IPS-15b (cell line): Measurements from ENCODE around the gene TNPO3.
"Not testable (repeated sequence)": the region's sequence is repeated elsewhere in the genome, so short reads cannot be mapped to it uniquely, and the experiment has no call there.

ENCODE experiments used
- H3K27me3 ChIP-seq: one replicate; pipeline ENCODE4 v1.6.1; 2013; ENCODE audit warnings: low read length; ENCODE audit not compliant: control insufficient read depth, insufficient read depth
- H3K36me3 ChIP-seq: one replicate; pipeline ENCODE4 v1.6.1; 2013; ENCODE audit warnings: low read length; ENCODE audit not compliant: control insufficient read depth, insufficient read depth
- H3K4me1 ChIP-seq: one replicate; pipeline ENCODE4 v1.6.1; 2013; ENCODE audit warnings: mild to moderate bottlenecking, low read length; ENCODE audit not compliant: control insufficient read depth, insufficient read depth
- H3K4me3 ChIP-seq: one replicate; pipeline ENCODE4 v1.5.1; 2013; ENCODE audit warnings: low read depth, low read length
- H3K9ac ChIP-seq: one replicate; pipeline ENCODE4 v1.6.1; 2013; ENCODE audit warnings: low read depth, mild to moderate bottlenecking, low read length
- H3K9me3 ChIP-seq: one replicate; pipeline ENCODE4 v1.6.1; 2013; ENCODE audit warnings: mild to moderate bottlenecking, low read length; ENCODE audit not compliant: control insufficient read depth, insufficient read depth

TNPO3 gene

DNA sequence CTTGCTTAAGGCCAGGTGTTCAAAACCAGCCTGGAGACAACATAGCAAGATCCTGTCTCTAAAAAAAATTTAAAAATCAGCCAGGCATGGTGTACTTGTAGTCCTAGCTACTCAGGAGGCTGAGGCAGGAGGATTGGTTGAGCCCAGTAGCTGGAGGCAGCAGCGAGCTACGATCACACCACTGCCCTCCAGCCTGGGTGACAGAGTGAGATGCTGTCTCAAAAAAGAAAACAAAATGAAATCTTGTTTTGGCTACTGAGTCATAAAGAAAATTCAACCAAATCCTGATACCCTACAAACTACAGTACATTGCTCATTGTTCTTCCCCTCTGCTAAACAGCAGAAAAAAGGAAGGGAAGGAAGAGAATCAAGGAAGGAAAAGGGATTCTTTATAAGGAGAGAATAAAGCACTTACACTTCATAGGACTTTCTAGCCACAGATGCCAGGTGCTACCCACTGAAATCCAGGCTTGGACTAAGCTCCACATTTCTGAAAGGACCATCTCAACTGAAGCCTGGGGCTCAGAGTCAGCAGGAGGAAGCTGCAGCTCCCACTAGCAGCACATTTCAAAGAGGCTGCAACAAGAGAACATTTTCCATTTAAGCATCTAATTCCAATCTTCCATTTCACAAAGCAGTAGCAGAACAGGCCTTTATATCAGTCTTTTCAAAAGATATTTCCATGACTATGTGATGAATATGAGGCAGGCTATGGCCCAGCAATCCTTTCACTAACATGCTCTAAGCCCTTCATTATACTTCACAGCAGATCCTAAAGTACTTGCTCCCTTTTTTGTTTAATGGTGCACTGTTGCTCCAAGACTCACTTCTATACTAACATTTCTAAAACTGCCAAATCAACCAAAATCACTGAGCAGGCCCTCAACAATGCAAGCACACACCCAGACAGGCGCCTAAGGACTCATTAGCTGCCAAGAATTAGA lies 13.5 kb downstream of the TNPO3 start:
- H3K9me3 ChIP-seq, result no peaks in the 10 kb centered on the region
- no peaks in the 10 kb centered on the region for H3K36me3 ChIP-seq
- H3K4me1 ChIP-seq, result peaks cover 13% of the 10 kb centered on the region
- H3K9ac ChIP-seq, result no peak overlapping the region
- no peak overlapping the region for H3K4me3 ChIP-seq
- H3K27me3 ChIP-seq, result no peaks in the 10 kb centered on the region

DNA sequence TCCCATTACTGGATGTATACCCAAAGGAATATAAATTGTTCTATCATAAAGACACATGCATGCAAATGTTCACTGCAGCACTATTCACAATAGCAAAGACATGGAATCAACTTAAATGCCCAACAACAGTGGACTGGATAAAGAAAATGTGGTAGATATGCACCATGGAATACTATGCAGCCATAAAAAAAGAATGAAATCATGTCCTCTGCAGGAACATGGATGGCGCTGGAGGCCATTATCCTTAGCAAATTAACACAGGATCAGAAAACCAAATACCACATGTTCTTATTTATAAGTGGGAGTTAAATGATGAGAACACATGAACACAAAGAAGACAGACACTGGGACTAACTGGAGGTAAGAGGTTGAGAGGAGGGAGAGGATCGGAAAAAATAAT lies 16.4 kb downstream of the TNPO3 start:
- not testable (repeated sequence) for H3K36me3 ChIP-seq

DNA sequence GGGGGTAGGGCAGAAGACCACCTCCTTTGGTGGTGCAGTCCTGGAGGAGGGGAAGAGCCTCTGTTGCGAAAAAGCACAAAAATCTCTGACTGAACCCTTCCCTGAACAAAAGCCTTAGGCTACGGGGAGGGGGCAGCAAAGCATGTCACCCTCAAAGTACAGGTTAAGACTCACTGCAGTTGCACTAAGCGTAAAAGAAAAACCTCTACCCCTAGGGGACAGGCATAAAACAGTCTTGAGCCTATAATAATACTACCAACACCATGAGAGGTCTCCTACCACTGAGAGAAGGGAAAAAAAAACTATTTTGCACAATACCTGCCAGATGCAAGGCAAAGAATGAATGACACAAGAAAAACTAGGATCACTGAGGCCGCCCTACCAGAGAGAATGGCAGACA lies 17.3 kb downstream of the TNPO3 start:
- no peaks in the 10 kb centered on the region for H3K27me3 ChIP-seq
- H3K9me3 ChIP-seq, result no peaks in the 10 kb centered on the region
- no peak overlapping the region for H3K4me3 ChIP-seq
- H3K4me1 ChIP-seq, result peaks cover 10% of the 10 kb centered on the region
- no peak overlapping the region for H3K9ac ChIP-seq
- peaks cover 5% of the 10 kb centered on the region for H3K36me3 ChIP-seq

More for the DNA sequence above, 16.4 kb downstream of the TNPO3 start:
- H3K9me3 ChIP-seq, H3K4me3 ChIP-seq, H3K9ac ChIP-seq, H3K27me3 ChIP-seq: not testable (repeated sequence)
- H3K4me1 ChIP-seq, result peaks cover 12% of the 10 kb centered on the region

DNA sequence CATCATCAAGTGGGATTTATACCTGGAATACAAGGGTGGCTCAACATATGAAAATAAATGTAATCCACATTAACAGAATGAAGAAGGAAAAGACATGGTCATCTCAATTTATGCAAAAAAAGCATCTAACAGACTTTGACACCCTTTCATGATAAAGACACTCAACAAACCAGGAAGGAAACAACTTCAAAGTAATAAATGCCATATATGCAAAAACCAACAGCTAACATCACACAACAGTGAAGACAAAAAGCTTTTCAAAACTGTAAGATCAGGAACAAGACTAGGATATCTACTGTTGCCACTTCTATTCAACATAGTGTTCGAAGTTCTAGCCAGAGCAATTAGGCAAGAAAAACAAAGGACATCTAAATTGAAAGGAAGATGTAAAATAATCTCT lies 22.9 kb downstream of the TNPO3 start:
- no peaks in the 10 kb centered on the region for H3K9me3 ChIP-seq
- H3K9ac ChIP-seq, result no peak overlapping the region
- H3K36me3 ChIP-seq, result peaks cover 5% of the 10 kb centered on the region
- no peaks in the 10 kb centered on the region for H3K27me3 ChIP-seq
- no peaks in the 10 kb centered on the region for H3K4me1 ChIP-seq
- H3K4me3 ChIP-seq, result no peak overlapping the region

DNA sequence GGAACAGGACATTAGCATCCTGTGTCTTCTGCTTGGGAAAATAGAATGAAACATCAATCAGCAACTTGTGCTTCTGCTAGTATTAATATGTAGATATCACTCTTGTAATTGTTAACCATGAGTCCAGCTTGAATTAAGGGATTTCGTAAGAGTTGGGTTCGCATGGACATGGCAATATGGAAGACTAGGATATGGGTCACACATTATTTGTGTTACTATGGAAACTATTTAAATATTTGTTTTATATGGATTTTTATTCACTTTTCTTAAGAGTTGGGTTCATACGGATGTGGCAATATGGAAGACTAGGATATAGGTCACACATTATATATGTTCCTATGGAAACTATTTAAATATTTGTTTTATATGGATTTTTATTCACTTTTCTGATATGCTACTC lies 24.5 kb downstream of the TNPO3 start:
- H3K9me3 ChIP-seq, result no peaks in the 10 kb centered on the region
- H3K4me3 ChIP-seq, result no peak overlapping the region
- no peak overlapping the region for H3K9ac ChIP-seq
- H3K36me3 ChIP-seq, result peaks cover 5% of the 10 kb centered on the region
- H3K4me1 ChIP-seq, result no peaks in the 10 kb centered on the region
- no peaks in the 10 kb centered on the region for H3K27me3 ChIP-seq

DNA sequence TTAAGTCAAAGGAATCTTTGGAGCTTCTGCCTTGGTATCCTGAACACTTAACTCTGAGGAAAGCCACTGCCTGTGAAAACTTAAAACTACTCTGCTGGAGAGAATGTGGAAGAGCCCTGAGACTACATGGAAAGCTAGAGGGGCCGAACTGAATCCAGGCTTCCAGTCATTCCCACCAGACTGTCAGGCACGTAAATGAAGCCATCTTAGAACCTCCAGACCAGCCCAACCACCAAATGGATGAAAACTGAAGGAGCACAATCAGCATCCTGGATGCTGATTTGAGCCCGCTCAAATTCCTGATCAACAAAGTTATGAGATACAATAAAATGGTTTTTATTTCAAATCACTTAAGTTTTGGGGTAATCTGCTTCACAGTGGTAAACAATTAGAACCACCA lies 30.8 kb downstream of the TNPO3 start:
- Histone ChIP-seq H3K4me1 (peaks cover 6% of the 10 kb centered on the region), H3K9ac (no peak overlapping the region), H3K9me3 (no peaks in the 10 kb centered on the region), H3K4me3 (no peak overlapping the region), H3K27me3 (no peaks in the 10 kb centered on the region), H3K36me3 (no peaks in the 10 kb centered on the region)

DNA sequence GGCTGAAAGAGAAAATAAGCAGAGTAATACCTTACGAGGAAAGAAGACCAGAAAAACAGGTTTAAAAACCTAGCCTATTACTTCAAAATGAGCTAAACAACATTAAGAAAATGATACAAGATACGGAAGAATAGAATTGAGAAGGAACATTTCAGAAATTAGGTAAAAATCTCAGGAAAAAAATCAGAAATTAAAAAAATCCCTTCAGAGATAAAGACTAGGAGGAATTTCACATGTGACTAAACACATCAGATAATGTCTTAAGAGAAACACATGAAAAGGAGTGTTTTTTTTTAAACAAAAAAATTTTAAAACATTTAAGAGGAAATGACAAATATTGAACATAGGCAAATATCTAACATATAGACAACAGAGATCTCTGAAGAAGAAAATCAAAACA lies 33.3 kb downstream of the TNPO3 start:
- H3K4me3 ChIP-seq, result no peak overlapping the region
- peaks cover 6% of the 10 kb centered on the region for H3K4me1 ChIP-seq
- H3K9ac ChIP-seq, result no peak overlapping the region
- no peaks in the 10 kb centered on the region for H3K27me3 ChIP-seq
- H3K36me3 ChIP-seq, result no peaks in the 10 kb centered on the region
- no peaks in the 10 kb centered on the region for H3K9me3 ChIP-seq

DNA sequence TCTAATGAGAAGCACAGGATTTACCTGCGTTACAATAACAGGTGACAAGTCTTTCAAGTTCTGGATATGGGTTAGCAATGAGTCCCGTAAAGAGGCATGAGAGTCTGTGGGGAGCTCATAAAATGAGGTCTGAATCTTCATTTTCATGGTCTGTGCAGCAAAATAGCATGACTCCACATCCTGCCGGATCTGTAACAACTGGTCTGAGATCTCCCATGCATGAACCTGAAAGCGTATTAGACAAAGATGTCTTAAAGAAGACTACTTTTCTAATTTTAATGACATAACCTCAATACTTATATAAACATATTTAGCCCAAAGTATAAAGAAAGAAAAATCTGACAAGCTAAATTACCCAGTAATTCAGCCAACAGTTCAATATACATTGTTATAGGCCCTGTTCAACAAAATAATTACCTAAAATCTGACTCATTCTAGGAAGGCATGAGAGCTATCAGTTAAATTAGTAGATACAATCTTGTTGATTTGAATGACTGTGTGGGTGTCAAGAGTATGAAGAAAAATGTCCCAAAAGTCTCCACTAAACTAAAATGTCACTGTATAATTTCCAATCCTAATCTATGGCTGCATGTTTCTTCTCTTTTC lies 36.9 kb downstream of the TNPO3 start:
- Histone ChIP-seq H3K27me3 (no peaks in the 10 kb centered on the region), H3K4me1 (no peaks in the 10 kb centered on the region), H3K4me3 (no peak overlapping the region), H3K36me3 (peaks cover 18% of the 10 kb centered on the region), H3K9me3 (no peaks in the 10 kb centered on the region), H3K9ac (no peak overlapping the region)

DNA sequence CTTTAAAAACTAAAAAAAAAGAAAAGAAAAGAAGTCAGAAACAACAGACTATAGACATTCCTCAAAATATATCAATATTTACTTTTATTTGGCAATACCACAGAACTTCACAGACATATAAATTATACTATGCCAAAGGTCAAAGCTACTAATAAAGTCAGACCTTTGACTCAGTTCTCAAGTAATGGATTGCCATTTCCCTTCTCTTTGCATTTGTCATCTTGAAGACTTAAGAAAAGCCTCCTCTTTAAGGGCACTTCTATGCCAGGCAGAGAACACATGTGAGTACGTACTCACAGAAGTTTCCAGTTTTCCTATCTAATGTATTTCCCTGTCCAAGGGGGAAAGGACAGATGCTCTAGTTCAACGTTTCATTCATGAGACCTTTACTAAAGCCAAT lies 37.6 kb downstream of the TNPO3 start:
- H3K9ac ChIP-seq, result no peak overlapping the region
- H3K36me3 ChIP-seq, result peaks cover 18% of the 10 kb centered on the region
- no peaks in the 10 kb centered on the region for H3K27me3 ChIP-seq
- no peak overlapping the region for H3K4me3 ChIP-seq
- no peaks in the 10 kb centered on the region for H3K9me3 ChIP-seq
- no peaks in the 10 kb centered on the region for H3K4me1 ChIP-seq

DNA sequence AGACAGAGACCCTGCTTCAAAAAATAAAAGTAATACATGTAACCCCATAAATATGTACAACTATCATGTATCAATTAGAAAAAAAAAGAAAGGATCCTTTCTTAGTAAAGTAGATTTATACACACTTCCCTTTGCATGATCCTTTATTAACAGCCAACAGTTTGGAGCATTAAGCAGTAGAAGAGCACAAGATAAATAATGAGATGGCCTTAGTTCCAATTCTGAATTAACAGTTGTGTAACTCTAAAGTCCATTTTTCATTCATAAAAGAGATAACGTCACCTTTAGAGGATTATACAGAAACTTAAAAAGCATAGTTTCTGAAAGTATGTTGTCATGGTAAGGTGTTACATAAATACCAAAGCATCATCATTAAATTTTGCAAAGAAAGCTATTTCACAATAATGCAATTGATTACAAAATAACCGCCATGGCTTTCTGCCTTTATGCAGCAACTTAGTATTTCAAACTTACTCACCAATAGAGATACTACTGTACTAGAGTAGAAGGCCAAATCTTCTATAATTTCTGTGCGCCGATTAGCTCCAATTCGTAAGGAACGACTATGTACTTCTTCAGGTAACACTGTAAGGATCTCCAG lies 40.3 kb downstream of the TNPO3 start:
- peaks cover 18% of the 10 kb centered on the region for H3K36me3 ChIP-seq
- no peaks in the 10 kb centered on the region for H3K9me3 ChIP-seq
- H3K4me3 ChIP-seq, result no peak overlapping the region
- no peaks in the 10 kb centered on the region for H3K27me3 ChIP-seq
- no peak overlapping the region for H3K9ac ChIP-seq
- no peaks in the 10 kb centered on the region for H3K4me1 ChIP-seq

DNA sequence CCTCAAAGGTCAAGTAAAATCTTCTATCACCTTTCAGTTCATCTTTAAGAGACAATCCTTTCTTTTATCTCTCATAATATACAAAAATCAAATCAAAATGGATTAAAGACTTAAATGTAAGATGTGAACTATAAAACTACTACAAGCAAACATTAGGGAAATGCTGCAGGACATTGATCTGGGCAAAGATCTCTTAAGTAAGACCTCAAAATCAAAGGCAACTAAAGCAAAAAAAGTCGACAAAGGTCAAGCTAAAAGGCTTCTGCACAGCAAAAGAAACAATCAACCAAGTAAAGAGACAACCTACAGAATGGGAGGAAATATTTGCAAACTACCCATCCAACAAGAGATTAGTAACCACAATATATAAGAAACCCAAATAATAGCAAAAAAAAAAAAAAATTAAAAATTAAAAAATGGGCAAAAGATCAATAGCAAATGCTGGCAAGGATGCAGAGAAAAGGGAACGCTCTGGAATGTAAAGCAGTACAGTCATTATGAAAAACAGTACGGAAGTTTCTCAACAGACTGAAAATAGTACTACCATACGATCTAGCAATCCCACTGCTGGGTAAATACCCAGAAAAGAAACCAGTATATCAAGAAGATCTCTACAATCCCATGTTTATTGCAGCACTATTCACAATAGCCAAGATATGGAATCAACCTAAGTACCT lies 41.7 kb downstream of the TNPO3 start:
- peaks cover 18% of the 10 kb centered on the region for H3K36me3 ChIP-seq
- no peak overlapping the region for H3K9ac ChIP-seq
- H3K9me3 ChIP-seq, result no peaks in the 10 kb centered on the region
- H3K4me3 ChIP-seq, result no peak overlapping the region
- no peaks in the 10 kb centered on the region for H3K4me1 ChIP-seq
- no peaks in the 10 kb centered on the region for H3K27me3 ChIP-seq
